Right kidney (tissue), 1 donor: ENCODE data around the gene MAEL.
A peak's percentile ranks its signal among the peaks of the same experiment; 100 is the strongest.
"Not testable (repeated sequence)": the region's sequence is repeated elsewhere in the genome, so short reads cannot be mapped to it uniquely, and the experiment has no call there.

Source experiments
- DNase-seq: peaks from one replicate; pipeline ENCODE4 v3.0.0-alpha.2; 2016

MAEL gene

DNA sequence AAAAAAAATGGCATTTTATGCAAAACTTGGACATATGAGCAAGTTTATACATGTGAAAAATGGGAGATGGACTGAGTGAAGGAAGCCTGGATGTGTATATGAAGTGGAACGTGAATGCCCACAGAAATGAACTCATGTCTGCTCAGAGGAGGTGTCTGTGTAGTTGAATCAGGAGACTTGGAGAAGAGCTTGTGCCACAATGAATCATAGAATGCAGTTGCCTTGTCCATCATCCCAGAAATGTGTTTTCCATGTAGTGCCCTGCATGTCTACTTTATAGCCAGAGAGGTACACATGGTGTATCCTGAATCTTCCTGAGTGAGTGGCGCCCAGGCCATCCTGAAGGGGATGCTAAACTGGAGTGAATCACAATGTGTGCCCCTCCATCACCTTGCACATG is 11.1 kb upstream of the MAEL start:
- DNase-seq, result no peak

DNA sequence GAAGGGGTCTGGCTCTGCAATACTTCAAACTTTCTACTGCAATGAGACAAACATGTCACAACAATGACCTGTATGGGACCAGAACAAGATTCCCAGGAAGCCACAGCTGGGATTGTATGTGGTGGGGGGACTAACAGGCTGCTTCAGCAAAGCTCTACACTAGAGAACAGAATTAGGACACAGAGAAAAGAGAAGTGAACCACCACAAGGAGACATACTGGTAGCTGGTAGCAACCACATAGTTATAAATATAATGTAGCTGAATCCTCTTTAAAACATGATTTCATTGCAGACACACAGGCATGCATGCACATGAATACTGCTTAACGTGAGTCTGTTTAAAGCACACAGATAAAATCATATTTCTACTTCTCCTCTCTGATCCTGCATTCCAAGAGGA is 10.3 kb upstream of the MAEL start:
- no peak for DNase-seq

- no peak for DNase-seq
Observed at GRCh38 chr1:166980383-166980782, 8.7 kb upstream of the MAEL start.

GRCh38 chr1:166980818-166981217 is 8.3 kb upstream of the MAEL start:
- no peak for DNase-seq

GRCh38 chr1:166981589-166981988 is 7.5 kb upstream of the MAEL start:
- no peak for DNase-seq

GRCh38 chr1:166999075-166999474 is 10.0 kb downstream of the MAEL start:
- no peak for DNase-seq

DNA sequence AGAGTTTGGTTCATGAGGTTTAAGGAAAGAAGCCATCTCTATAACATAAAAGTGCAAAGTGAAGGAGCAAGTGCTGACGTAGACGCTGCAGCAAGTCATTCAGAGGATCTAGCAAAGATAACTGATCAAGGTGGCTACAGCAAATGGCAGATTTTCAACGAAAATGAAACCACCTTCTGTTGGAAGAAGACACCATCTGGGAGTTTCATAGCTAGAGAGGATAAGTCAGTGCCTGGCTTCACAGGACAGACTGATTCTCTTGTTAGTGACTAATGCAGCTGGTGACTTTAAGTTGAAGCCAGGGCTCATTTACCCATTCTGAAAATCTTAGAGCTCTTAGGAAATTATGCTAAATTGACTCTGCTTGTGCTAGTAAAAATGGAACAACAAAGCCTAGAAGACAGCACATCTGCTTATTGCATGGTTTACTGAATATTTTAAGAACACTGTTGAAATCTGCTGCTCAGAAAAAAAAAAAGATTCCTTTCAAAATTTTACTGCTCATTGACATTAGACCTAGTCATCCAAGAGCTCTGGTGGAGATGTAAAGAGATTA is 10.5 kb downstream of the MAEL start:
- no peak for DNase-seq

DNA sequence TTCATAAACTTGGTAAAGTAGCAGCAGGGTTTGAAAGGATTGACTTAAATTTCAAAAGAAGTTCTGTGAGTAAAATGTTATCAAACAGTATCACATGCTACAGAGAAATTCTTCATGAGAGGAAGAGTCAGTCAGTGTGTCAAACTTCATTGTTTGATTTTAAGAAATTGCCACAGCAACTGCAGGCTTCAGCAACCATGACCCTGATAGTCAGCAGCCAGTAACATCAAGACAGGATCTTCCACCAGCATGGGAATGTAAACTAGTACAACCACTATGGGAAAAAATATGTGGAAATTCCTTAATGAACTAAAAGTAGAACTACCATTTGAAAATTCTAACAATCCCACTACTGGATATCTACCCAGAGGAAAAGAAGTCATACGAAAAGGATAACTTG is 11.5 kb downstream of the MAEL start:
- no peak for DNase-seq

DNA sequence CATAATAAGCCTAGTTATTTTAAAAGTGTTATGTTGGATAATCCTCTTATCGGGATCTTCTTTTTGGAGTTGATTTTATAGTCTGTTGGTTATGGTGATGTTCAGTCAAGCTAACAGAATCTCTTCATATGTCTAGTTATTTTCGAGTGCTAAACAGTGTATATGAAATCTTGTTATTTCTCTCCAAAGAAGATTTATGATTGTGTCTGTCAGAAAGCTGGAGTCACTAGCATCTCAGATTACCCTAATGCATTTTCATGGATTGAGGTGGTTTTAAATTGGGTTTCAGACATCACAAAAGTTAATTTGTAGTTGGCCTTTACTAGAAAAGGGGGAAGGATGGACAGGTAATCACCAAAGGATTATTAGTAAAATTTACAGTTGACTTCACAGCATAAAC is 13.3 kb downstream of the MAEL start:
- no peak for DNase-seq

DNA sequence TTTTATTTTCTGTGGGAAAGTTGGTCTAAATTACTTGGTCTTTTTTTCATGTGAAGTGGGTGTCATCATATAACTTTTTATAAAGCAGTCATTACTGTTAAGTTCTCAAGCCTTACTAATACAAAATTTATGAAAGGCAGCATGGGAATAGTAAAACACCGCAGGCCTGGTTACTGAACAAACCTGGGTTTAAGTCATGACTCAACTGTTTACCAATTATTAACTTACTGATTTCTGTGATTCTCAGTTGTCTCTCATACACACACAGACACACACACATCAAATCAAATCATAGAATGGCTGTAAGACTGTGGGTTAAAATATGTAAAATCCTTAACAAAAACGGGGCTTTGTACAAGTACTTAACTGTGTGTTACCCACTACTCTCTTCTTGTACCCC is 14.6 kb downstream of the MAEL start:
- no peak for DNase-seq

DNA sequence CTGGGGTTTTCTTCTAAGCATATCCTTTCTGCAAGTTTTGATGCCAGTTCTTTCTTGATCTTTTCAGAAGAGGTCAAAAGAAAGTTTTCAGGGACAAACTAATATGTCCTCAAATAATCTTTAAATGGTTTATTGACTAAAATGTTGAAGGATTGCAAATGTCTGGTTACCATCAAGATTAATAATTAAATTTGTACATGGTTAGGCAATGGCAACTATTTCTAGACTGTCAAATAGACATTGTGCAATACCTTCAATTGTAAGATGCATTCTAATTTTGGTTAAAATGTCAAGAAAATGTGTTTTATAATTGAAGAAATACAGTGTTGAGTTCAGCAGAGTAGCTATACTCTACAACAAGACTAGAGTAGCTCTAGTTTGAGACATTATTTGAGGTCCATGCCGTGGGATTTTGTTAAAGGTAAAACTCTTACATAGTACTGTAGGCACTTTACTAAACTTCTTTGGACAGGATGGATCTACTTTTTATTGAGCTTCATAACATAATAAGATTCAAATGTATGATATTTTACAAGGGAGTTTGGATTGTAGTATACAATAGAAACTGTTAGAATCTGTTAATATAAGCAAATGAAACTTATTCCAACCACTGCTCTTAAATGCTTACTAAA is 22.6 kb downstream of the MAEL start:
- DNase-seq, result no peak

GRCh38 chr1:167012570-167012969 is 23.5 kb downstream of the MAEL start:
- DNase-seq, result no peak

DNA sequence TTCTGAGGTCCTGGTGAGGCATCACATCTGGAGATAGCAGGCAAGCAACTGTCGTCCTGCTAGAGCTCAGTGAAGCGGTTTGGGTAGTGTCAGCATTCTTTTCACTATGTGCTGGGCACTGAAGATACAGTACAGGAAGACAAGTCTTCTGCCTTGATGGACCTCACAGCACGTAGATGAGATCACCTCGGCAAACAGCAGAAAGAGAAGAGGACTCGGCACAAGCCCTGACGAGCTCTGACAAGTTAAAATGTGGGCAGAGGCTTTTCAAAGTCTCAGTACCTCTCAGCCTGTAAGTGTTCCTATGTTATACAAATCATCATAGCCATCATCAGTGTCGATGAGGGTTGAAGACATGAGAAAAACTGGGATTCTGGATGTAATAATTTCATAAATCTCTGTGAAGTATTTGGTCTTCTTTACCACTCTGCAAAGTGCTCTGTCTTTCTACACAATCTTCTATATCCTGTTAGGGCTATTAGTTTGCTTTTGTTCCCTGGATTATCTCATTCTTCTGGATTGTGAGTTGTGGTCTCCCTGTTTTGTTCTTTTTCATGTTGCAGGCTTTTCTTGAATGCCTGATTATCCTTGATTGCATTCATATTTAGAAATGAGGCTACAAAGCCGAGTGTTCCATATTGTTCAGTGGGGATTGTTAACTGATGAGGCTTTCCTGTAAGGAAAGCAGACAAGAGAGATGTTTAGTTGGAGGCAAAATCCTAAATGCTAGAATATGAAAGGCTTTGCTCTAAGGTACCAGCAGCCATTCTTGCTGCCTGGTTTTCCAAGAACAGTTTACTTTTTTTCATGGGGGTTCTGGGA is 24.2 kb downstream of the MAEL start:
- peak; percentile 1 for DNase-seq

GRCh38 chr1:167016100-167016750 is 27.1 kb downstream of the MAEL start:
- no peak for DNase-seq

GRCh38 chr1:167022384-167022783 is 33.3 kb downstream of the MAEL start:
- DNase-seq, result no peak

GRCh38 chr1:167029553-167029952 is 40.5 kb downstream of the MAEL start:
- not testable (repeated sequence) for DNase-seq

DNA sequence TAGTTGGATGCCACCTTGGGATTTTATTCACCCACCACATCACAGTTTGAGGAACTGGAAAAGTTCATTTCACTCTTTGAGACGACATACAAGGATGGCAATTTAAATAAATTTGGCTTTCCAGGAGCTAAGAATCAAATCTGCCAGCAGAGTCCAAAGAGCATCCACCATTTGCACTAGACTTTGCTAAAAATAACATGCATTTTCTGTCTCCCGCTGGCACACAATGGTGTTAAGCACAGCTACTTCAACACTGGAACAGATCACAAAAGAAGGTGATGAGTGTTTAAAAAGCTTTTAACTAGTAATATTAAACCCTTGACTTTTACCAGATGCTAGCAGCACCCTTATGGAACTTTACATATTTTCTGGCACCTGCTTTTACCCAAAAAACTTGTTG is 44.6 kb downstream of the MAEL start:
- DNase-seq, result no peak

DNA sequence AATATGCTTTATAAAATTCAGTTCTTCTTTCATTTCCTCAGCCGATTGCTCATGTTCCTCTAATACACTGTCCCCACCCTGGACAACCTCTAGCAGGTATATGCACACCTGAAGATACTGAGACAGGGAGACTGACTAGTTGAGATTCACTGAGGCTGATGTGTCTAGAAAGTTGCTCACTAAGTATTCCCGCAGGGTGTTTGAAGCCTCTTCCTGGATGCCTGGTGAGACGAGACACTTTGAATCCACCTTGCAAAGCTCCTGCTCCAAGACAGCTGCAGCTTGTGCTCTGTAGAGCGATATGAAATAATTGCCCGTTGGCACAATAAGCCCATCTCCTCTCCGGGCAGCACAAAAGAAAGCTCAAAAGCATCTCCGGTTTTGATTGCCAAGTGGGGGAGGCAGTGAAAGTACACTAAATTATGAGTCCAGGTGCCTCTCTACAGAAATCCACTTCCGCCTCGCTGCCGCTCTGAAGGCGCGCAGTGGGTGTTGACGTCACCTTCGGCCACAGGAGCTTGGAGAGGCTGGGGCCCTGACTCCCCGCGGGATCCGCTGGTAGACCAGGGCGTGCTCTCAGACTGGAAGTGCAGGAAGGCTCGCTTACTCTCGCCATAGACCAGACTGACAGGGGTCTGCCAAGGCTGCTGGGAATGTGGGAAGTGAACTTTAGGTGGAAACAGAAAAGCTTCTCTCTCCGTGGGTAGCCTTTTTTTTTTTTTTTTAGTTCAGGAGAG is 54.8 kb downstream of the MAEL start:
- DNase-seq, result peak; percentile 74

- DNase-seq, result no peak
Observed at GRCh38 chr1:167051907-167052306, 62.8 kb downstream of the MAEL start.

DNA sequence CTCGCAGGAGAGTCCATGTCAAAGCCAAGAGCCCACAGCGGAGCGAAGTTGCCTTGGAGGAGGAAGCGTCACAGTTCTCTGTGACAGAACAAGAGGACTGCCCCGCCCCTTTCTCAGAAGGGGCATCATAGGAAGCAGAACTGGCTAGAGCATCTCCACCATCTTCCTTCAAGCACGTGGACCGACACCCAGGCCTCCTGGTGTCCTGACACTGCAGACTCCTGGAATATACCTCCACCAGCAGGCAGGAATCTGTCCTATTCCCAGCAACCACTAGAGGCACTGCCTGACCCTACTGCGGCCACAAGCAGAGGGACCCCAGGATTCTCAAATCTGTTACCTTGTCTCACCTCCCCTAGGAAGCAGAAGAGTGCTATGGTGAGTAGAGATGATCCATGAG is 63.3 kb downstream of the MAEL start:
- DNase-seq, result no peak

GRCh38 chr1:167054531-167054930 is 65.5 kb downstream of the MAEL start:
- no peak for DNase-seq

GRCh38 chr1:167054946-167055630 is 66.0 kb downstream of the MAEL start:
- DNase-seq, result no peak
